ENCODE data around the gene SLC26A11. TPM values are rescaled to one million over a fixed set of nuclear protein-coding genes. Genes with fewer than 3 reads are reported as not detected.

SLC26A11 gene
- total RNA-seq, 1 experiment from 2014 or later = 17.7 TPM

DNA sequence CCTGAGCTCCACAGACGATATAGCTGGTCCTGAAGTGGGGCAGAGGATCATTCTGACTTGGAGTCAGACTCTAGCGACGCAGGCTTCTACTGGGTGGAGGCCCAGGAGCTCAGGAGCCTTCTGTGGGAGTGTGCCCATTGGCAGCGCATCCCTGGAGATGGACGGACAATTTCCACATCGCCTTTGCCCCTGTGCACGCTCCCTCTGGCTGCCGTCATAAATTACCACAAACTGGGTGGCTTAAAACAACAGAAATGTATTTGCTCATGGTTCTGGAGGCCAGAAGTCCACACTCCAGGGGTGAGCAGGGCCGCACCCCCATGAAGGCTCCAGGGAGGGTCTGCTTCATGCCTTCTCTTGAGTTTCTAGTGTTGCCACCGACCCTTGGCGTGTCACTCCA, 43.5 kb upstream of the SLC26A11 start (continued):
- TF ChIP-seq ELF1 (IDR thresholded peaks at IDR 0.05; ENCODE audit: borderline replicate concordance, low read depth) (no peak), TCF7L2 (IDR thresholded peaks at IDR 0.05; ENCODE audit: borderline replicate concordance, extremely low read depth, insufficient read depth, insufficient read length) (no peak), SIN3A (IDR thresholded peaks at IDR 0.05; ENCODE audit: low read depth) (no peak), SRF (IDR thresholded peaks at IDR 0.05; ENCODE audit: low read depth) (no peak)
- TF ChIP-seq, protein P1, sequence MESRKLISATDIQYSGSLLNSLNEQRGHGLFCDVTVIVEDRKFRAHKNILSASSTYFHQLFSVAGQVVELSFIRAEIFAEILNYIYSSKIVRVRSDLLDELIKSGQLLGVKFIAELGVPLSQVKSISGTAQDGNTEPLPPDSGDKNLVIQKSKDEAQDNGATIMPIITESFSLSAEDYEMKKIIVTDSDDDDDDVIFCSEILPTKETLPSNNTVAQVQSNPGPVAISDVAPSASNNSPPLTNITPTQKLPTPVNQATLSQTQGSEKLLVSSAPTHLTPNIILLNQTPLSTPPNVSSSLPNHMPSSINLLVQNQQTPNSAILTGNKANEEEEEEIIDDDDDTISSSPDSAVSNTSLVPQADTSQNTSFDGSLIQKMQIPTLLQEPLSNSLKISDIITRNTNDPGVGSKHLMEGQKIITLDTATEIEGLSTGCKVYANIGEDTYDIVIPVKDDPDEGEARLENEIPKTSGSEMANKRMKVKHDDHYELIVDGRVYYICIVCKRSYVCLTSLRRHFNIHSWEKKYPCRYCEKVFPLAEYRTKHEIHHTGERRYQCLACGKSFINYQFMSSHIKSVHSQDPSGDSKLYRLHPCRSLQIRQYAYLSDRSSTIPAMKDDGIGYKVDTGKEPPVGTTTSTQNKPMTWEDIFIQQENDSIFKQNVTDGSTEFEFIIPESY (IDR thresholded peaks at IDR 0.05; ENCODE audit: extremely low read depth, insufficient replicate concordance, low read length) = no peak

DNA sequence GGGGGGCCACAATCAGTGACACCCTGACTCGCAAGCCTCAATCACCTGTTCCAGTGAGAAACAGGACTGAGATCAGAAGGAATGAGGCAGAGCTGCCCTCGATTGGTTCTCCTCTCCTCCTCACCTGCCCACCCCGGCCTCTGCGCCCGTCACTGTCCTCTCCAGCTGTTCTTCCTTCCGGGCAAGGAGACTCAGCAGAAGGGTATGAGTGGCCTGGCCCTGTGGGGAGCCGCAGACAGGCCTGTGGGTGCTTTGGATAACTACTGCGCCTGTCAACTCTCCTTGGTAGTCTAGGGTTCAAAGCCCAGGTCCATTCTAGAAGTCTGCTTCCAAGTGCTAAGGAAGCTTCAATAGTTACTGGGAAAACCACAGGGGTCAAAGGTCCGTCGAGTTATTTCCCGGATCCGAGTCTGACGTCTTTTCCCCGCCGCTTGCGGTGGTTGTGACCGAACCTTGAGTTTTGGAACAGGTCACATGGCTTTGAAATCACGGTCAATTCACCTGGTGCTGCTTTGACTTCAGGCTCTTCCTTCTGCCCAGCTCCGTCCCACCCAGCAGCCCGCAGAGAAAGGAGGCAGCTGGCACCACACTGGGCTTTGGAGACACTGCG, 42.1 kb upstream of the SLC26A11 start:
- H3K4me3 ChIP-seq (replicated peaks in 1 of 2; ENCODE audit: low read depth in 1 of 2, low read length in 2 of 2) = no peak overlapping the region
- H3K27ac ChIP-seq (ENCODE audit: low read depth, low read length) = no peak overlapping the region
- H3K9ac ChIP-seq (ENCODE audit: low read length) = no peak overlapping the region
- peaks cover 6 to 9% of the 10 kb centered on the region in 2 experiments for H3K4me1 ChIP-seq (ENCODE audit: control insufficient read depth in 1 of 2, insufficient read depth in 2 of 2, low read length in 2 of 2)
- no peak for TF ChIP-seq POLR2A (IDR thresholded peaks at IDR 0.05; ENCODE audit: borderline replicate concordance, extremely low read depth, insufficient read depth, insufficient read length)
- TF ChIP-seq TCF7L2 (IDR thresholded peaks at IDR 0.05; ENCODE audit: borderline replicate concordance, extremely low read depth, insufficient read depth, insufficient read length) = no peak
- no peak for TF ChIP-seq CEBPB (IDR thresholded peaks at IDR 0.05; ENCODE audit: low read depth)
- no peak for TF ChIP-seq ZNF274 (IDR thresholded peaks at IDR 0.05; ENCODE audit: low read depth, low read length)
- TF ChIP-seq, protein P2, sequence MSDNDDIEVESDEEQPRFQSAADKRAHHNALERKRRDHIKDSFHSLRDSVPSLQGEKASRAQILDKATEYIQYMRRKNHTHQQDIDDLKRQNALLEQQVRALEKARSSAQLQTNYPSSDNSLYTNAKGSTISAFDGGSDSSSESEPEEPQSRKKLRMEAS (IDR thresholded peaks at IDR 0.05) = no peak
- TF ChIP-seq CBX3 (IDR thresholded peaks at IDR 0.05; ENCODE audit: low read depth) = no peak
- no peak for DNase-seq (ENCODE audit: low read depth, low spot score)
- H3K27me3 ChIP-seq (ENCODE audit: insufficient read depth, low read length) = no peaks in the 10 kb centered on the region
- H3K79me2 ChIP-seq (ENCODE audit: insufficient read depth, low read length) = no peaks in the 10 kb centered on the region
- H4K20me1 ChIP-seq (ENCODE audit: insufficient read depth) = no peaks in the 10 kb centered on the region
- intact Hi-C loops (cut with micrococcal nuclease) = no loop called here
- H2AFZ ChIP-seq (ENCODE audit: low read depth, low read length, poor library complexity, severe bottlenecking) = no peak overlapping the region
- no peak for ATAC-seq
- H3K9me2 ChIP-seq (ENCODE audit: insufficient read depth) = no peaks in the 10 kb centered on the region
- H3K36me3 ChIP-seq (ENCODE audit: control insufficient read depth in 1 of 2, insufficient read depth in 2 of 2, low read length in 2 of 2) = no peaks in the 10 kb centered on the region
- RAD21 ChIA-PET (ENCODE audit: low non-redundant PET in 1 of 2, low total read pairs in 2 of 2, uncharacterized antibody in 2 of 2, unreplicated experiment in 2 of 2) = no interaction called here
- no peak overlapping the region for H3K4me2 ChIP-seq (ENCODE audit: low read length)
- no peaks in the 10 kb centered on the region for H3K9me3 ChIP-seq (ENCODE audit: control insufficient read depth in 1 of 2, insufficient read depth in 1 of 2, low read depth in 1 of 2, low read length in 2 of 2)
- POLR2A ChIA-PET = no interaction called here
- CTCF ChIA-PET = no interaction called here
- BruUV-seq (replicated peaks) = no TSS peak

All from HCT116 (cell line).